ENCODE measurements around the gene TUBE1.

The TUBE1 gene

DNA sequence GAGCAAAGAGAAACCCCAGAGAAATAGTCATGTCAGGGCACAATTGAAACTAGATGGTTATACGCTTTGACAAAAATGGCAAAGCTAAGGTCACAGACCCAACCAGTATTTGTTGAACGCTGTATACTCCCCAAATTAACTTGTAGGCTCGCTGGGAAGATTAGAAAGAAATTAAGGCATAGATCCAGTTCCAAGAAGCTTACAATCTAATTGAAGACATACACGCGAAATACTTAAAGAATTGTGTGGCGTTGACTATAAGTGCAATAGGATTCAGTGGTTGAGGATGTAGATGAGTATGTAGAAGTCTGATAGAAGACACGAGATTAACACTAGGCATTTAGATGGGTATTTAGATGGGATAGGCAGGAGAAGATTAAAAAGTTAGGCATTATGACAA lies 634 bp upstream of the TUBE1 start:
- Histone ChIP-seq H3K9ac (ENCODE audit: low read length) (peak overlapping the region; percentile 63), H3K27me3 (ENCODE audit: low read length) (no peaks in the 10 kb centered on the region), H3K9me3 (ENCODE audit: insufficient read depth, low read length) (no peaks in the 10 kb centered on the region), H2AFZ (ENCODE audit: low read depth, low read length, severe bottlenecking) (peak overlapping the region; percentile 98), H4K20me1 (ENCODE audit: low read depth, low read length) (no peaks in the 10 kb centered on the region), H3K36me3 (ENCODE audit: low read length) (0 out of 2 replicates have a peak, but pooled peaks cover 2% of the 10 kb centered on the region), H3K4me2 (ENCODE audit: low read depth, low read length, poor library complexity, severe bottlenecking) (peak overlapping the region; percentile 79), H3K79me2 (ENCODE audit: insufficient read depth, low read length) (no peaks in the 10 kb centered on the region), H3K4me3 (ENCODE audit: insufficient read depth, low read length, poor library complexity, severe bottlenecking) (peak overlapping the region; percentile 80), H3K27ac (ENCODE audit: low read depth, low read length) (no peak overlapping the region), H3K9me2 (replicated peaks; ENCODE audit: insufficient read depth, low read length) (no peaks in the 10 kb centered on the region), H3F3A (ENCODE audit: insufficient read depth) (peaks cover 2% of the 10 kb centered on the region; the same call in 1 of the 2 replicates)
- TF ChIP-seq, protein P1, sequence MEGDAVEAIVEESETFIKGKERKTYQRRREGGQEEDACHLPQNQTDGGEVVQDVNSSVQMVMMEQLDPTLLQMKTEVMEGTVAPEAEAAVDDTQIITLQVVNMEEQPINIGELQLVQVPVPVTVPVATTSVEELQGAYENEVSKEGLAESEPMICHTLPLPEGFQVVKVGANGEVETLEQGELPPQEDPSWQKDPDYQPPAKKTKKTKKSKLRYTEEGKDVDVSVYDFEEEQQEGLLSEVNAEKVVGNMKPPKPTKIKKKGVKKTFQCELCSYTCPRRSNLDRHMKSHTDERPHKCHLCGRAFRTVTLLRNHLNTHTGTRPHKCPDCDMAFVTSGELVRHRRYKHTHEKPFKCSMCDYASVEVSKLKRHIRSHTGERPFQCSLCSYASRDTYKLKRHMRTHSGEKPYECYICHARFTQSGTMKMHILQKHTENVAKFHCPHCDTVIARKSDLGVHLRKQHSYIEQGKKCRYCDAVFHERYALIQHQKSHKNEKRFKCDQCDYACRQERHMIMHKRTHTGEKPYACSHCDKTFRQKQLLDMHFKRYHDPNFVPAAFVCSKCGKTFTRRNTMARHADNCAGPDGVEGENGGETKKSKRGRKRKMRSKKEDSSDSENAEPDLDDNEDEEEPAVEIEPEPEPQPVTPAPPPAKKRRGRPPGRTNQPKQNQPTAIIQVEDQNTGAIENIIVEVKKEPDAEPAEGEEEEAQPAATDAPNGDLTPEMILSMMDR (IDR thresholded peaks at IDR 0.05; ENCODE audit: insufficient read depth, low read length, poor library complexity, severe bottlenecking): no peak
- no peak for TF ChIP-seq EZH2phosphoT487 (conservative IDR thresholded peaks at IDR 0.05; ENCODE audit: low read length)

DNA sequence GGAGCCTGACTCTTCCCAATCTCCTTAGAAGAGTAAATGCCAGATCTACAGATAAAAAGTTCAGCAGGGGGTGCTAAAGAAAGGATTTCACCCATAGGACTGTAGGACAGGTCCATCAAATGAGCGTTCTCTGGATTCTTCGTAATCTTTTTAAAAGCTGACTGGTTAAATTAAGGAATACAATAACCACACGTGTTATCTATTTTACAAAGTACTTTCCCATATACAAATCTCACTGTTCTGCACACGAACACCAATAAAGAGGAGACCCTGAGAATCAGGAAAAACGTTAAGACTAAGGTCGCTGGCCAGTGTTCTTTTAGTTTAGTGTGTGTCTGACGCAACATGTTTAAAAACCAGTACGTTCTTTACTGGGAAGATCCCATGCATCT lies 542 bp downstream of the TUBE1 start:
- Histone ChIP-seq H3K4me2 (ENCODE audit: low read depth, low read length, poor library complexity, severe bottlenecking) (peak overlapping the region; percentile 75), H3K9ac (ENCODE audit: low read length) (peak overlapping the region; percentile 63), H3K79me2 (ENCODE audit: insufficient read depth, low read length) (no peaks in the 10 kb centered on the region), H3K9me3 (ENCODE audit: insufficient read depth, low read length) (no peaks in the 10 kb centered on the region), H4K20me1 (ENCODE audit: low read depth, low read length) (no peaks in the 10 kb centered on the region), H2AFZ (ENCODE audit: low read depth, low read length, severe bottlenecking) (peak overlapping the region; percentile 91), H3K27ac (ENCODE audit: low read depth, low read length) (no peak overlapping the region), H3K4me3 (ENCODE audit: insufficient read depth, low read length, poor library complexity, severe bottlenecking) (peak overlapping the region; percentile 80), H3K27me3 (ENCODE audit: low read length) (no peaks in the 10 kb centered on the region), H3K9me2 (replicated peaks; ENCODE audit: insufficient read depth, low read length) (no peaks in the 10 kb centered on the region), H3F3A (ENCODE audit: insufficient read depth) (peaks cover 2% of the 10 kb centered on the region; the same call in 1 of the 2 replicates), H3K36me3 (ENCODE audit: low read length) (0 out of 2 replicates have a peak, but pooled peaks cover 2% of the 10 kb centered on the region)
- TF ChIP-seq EZH2phosphoT487 (conservative IDR thresholded peaks at IDR 0.05; ENCODE audit: low read length): no peak
- TF ChIP-seq, protein P1 (IDR thresholded peaks at IDR 0.05; ENCODE audit: insufficient read depth, low read length, poor library complexity, severe bottlenecking): peak; percentile 23

DNA sequence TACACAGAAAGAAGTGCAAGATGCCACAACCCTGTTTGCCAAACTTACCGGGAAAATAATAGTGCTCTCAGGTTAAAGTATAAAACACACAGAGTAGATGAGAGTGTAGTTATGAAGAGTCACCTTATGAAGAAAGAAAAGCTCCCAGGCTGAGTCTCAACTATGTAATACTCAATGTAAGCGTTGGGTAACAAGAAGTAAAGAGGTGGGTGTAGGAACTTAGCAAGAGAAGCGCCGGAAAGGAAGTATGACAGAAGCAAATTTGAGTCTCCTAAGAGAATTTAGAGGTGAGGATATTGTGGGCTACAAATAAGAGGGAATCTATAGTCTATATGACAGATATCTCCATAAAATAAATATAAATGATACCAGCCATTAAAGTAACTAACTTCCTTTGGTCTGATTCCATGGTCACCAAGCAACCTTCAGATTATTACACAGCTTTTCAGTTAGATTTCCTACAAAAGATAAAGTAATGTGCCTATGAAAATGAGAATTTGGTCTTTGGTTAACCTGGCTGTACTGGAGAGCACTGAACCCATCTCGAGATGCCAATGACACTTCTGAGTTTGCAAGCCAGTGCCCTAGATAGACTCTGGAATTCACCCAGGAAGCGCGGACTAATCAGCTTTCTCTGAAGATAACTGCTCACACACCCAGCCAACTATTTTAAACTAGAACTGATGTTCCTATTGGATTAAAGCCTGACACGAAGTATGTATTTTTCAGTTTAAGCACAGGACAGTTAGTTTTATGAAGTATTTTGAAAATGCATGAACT lies 1.8 kb downstream of the TUBE1 start:
- Histone ChIP-seq H3K4me3 (ENCODE audit: insufficient read depth, low read length, poor library complexity, severe bottlenecking) (no peak overlapping the region), H3K9me2 (replicated peaks; ENCODE audit: insufficient read depth, low read length) (no peaks in the 10 kb centered on the region), H2AFZ (ENCODE audit: low read depth, low read length, severe bottlenecking) (no peak overlapping the region), H4K20me1 (ENCODE audit: low read depth, low read length) (no peaks in the 10 kb centered on the region), H3F3A (ENCODE audit: insufficient read depth) (peaks cover 2% of the 10 kb centered on the region; the same call in 1 of the 2 replicates), H3K9ac (ENCODE audit: low read length) (no peak overlapping the region), H3K27me3 (ENCODE audit: low read length) (no peaks in the 10 kb centered on the region), H3K4me2 (ENCODE audit: low read depth, low read length, poor library complexity, severe bottlenecking) (peak overlapping the region; percentile 75), H3K36me3 (ENCODE audit: low read length) (0 out of 2 replicates have a peak, but pooled peaks cover 2% of the 10 kb centered on the region), H3K79me2 (ENCODE audit: insufficient read depth, low read length) (no peaks in the 10 kb centered on the region), H3K9me3 (ENCODE audit: insufficient read depth, low read length) (no peaks in the 10 kb centered on the region), H3K27ac (ENCODE audit: low read depth, low read length) (no peak overlapping the region)
- TF ChIP-seq EZH2phosphoT487 (conservative IDR thresholded peaks at IDR 0.05; ENCODE audit: low read length): no peak
- TF ChIP-seq, protein P1 (IDR thresholded peaks at IDR 0.05; ENCODE audit: insufficient read depth, low read length, poor library complexity, severe bottlenecking): no peak
